ENCODE results near the gene TRIP13. TPM values are rescaled to one million over a fixed set of nuclear protein-coding genes. Genes with fewer than 3 reads are reported as not detected.

The TRIP13 gene
- total RNA-seq, 1 experiment from 2014 or later: 45.9 TPM

DNA sequence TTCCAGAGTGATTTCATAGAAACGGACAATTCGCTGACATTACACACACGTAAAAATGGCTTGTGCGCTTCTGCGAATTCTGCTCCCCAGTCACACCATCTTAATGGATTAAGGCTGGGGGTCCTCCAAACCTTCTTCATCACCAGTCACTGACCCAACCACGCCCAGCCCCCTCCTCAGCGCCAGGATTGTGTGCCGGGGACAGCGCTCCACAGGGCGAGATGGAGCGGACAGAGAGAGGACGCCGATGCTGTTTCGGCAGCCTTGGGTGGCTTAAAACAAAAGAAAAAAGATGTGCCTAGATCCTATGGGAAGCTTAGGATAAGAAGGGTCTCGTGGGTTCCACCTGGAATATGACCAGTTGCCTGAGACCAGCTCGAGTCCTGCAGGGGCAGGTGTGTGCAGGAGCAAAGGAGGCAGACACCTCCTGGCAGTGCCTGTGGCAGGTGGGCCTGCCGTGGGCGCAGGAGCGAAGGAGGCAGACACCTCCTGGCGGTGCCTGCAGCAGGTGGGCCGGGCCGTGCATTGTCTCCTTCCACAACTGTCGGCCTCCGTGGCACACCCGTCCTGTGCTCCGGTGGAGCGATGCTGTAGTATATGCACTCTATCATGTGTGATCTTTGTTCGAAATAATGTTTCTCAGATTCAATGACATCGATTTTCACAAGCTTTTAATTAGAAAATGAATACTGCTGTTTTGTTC lies 20.9 kb upstream of the TRIP13 start:
- intact Hi-C loops (cut with micrococcal nuclease; ENCODE audit: unreplicated experiment): no loop called here
- Histone ChIP-seq H3K36me3 (ENCODE audit: control insufficient read depth, insufficient read depth, low read length) (peaks cover 33% of the 10 kb centered on the region), H3K4me1 (ENCODE audit: control insufficient read depth, insufficient read depth, low read length) (no peaks in the 10 kb centered on the region), H3K27ac (ENCODE audit: low read length) (no peak overlapping the region), H3K27me3 (ENCODE audit: control insufficient read depth, insufficient read depth, low read length) (no peaks in the 10 kb centered on the region), H3K4me3 (ENCODE audit: low read depth in 2 of 2, low read length in 2 of 2) (no peak overlapping the region), H3K9me3 (ENCODE audit: control insufficient read depth, insufficient read depth, low read depth, low read length) (no peaks in the 10 kb centered on the region)
- ChIA-PET POLR2A (no interaction called here), CTCF (interaction anchor here (0.7 kb wide), 1 partner anchor 114 kb away, joined by 3 read pairs; no protein-coding TSS in a partner anchor)
- ATAC-seq (no peak), DNase-seq (ENCODE audit: low read depth, low spot score) (no peak)
- no peak for TF ChIP-seq SIN3A (IDR thresholded peaks at IDR 0.05; ENCODE audit: borderline replicate concordance, insufficient read depth, low read depth, low read length)
- TF ChIP-seq POLR2AphosphoS5 (IDR thresholded peaks at IDR 0.05; ENCODE audit: low read depth, low read length): no peak
- TF ChIP-seq, protein P1, sequence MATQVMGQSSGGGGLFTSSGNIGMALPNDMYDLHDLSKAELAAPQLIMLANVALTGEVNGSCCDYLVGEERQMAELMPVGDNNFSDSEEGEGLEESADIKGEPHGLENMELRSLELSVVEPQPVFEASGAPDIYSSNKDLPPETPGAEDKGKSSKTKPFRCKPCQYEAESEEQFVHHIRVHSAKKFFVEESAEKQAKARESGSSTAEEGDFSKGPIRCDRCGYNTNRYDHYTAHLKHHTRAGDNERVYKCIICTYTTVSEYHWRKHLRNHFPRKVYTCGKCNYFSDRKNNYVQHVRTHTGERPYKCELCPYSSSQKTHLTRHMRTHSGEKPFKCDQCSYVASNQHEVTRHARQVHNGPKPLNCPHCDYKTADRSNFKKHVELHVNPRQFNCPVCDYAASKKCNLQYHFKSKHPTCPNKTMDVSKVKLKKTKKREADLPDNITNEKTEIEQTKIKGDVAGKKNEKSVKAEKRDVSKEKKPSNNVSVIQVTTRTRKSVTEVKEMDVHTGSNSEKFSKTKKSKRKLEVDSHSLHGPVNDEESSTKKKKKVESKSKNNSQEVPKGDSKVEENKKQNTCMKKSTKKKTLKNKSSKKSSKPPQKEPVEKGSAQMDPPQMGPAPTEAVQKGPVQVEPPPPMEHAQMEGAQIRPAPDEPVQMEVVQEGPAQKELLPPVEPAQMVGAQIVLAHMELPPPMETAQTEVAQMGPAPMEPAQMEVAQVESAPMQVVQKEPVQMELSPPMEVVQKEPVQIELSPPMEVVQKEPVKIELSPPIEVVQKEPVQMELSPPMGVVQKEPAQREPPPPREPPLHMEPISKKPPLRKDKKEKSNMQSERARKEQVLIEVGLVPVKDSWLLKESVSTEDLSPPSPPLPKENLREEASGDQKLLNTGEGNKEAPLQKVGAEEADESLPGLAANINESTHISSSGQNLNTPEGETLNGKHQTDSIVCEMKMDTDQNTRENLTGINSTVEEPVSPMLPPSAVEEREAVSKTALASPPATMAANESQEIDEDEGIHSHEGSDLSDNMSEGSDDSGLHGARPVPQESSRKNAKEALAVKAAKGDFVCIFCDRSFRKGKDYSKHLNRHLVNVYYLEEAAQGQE (IDR thresholded peaks at IDR 0.05; ENCODE audit: insufficient read depth in 1 of 2, low read depth in 2 of 2, low read length in 1 of 2): no peak
- no peak for TF ChIP-seq TCF7L2 (IDR thresholded peaks at IDR 0.05; ENCODE audit: low read depth, low read length)
- TF ChIP-seq, protein P2, sequence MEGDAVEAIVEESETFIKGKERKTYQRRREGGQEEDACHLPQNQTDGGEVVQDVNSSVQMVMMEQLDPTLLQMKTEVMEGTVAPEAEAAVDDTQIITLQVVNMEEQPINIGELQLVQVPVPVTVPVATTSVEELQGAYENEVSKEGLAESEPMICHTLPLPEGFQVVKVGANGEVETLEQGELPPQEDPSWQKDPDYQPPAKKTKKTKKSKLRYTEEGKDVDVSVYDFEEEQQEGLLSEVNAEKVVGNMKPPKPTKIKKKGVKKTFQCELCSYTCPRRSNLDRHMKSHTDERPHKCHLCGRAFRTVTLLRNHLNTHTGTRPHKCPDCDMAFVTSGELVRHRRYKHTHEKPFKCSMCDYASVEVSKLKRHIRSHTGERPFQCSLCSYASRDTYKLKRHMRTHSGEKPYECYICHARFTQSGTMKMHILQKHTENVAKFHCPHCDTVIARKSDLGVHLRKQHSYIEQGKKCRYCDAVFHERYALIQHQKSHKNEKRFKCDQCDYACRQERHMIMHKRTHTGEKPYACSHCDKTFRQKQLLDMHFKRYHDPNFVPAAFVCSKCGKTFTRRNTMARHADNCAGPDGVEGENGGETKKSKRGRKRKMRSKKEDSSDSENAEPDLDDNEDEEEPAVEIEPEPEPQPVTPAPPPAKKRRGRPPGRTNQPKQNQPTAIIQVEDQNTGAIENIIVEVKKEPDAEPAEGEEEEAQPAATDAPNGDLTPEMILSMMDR (IDR thresholded peaks at IDR 0.05): no peak
- in situ Hi-C loops (cut with HindIII; ENCODE audit: low pct_unique_long_range_greater_than_20kb, low sequenced_read_pairs): no loop called here
- BruUV-seq (replicated peaks): no TSS peak

DNA sequence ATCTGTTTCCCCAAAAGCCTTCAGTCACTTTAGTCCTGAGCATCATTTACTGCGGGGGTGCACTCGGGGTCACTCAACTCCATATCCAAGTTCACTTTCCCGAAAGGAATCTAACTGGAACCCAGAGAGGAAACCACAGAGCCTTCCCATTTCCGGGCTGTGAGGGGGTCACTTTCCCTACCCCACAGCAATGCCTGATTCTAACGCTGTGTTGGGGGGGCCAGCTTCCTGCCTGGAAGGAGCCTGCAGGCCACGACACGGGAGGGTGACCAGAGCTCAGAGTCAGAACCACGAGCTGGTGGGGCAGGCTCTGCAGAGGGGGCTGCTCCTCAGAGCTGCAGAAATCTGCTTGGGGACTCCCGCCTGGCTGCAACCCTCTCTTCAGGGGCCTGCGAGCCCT lies 20.4 kb upstream of the TRIP13 start:
- Histone ChIP-seq H3K9me3 (ENCODE audit: control insufficient read depth, insufficient read depth, low read depth, low read length) (no peaks in the 10 kb centered on the region), H3K27ac (ENCODE audit: low read length) (no peak overlapping the region), H3K36me3 (ENCODE audit: control insufficient read depth, insufficient read depth, low read length) (peaks cover 33% of the 10 kb centered on the region), H3K4me1 (ENCODE audit: control insufficient read depth, insufficient read depth, low read length) (no peaks in the 10 kb centered on the region), H3K4me3 (ENCODE audit: low read depth in 2 of 2, low read length in 2 of 2) (no peak overlapping the region), H3K27me3 (ENCODE audit: control insufficient read depth, insufficient read depth, low read length) (no peaks in the 10 kb centered on the region)
- no peak for DNase-seq (ENCODE audit: low read depth, low spot score)
- ChIA-PET POLR2A (no interaction called here), CTCF (interaction anchor here (0.7 kb wide), 1 partner anchor 114 kb away, joined by 3 read pairs; no protein-coding TSS in a partner anchor)
- in situ Hi-C loops (cut with HindIII; ENCODE audit: low pct_unique_long_range_greater_than_20kb, low sequenced_read_pairs): no loop called here
- TF ChIP-seq SIN3A (IDR thresholded peaks at IDR 0.05; ENCODE audit: borderline replicate concordance, insufficient read depth, low read depth, low read length) (no peak), TCF7L2 (IDR thresholded peaks at IDR 0.05; ENCODE audit: low read depth, low read length) (no peak), POLR2AphosphoS5 (IDR thresholded peaks at IDR 0.05; ENCODE audit: low read depth, low read length) (no peak)
- TF ChIP-seq, protein P1 (IDR thresholded peaks at IDR 0.05; ENCODE audit: insufficient read depth in 1 of 2, low read depth in 2 of 2, low read length in 1 of 2): no peak
- TF ChIP-seq, protein P2 (IDR thresholded peaks at IDR 0.05): no peak
- BruUV-seq (replicated peaks): no TSS peak
- ATAC-seq: no peak
- intact Hi-C loops (cut with micrococcal nuclease; ENCODE audit: unreplicated experiment): no loop called here

Measured in Panc1 (cell line).